Mammary microvascular endothelial cell (primary cell): ENCODE results near the gene SH3BGR. TPM values are rescaled to one million over a fixed set of nuclear protein-coding genes. Genes with fewer than 3 reads are reported as not detected.

Experiments used
- total RNA-seq: library from RNA; depleted of rRNA; stranded (reverse); fragments of >200 nt; gene quantifications from 2 replicates; pipeline ENCODE4 v1.2.3, GENCODE V29; 2015

SH3BGR gene
- 0.39 and 4.7 TPM in 2 replicates for total RNA-seq

GRCh38 chr21:39451332-39452206 is at the start of gene SH3BGR:
SH3BGR (plus strand) TSS chr21:39451970; CDS start chr21:39452097, 127 bp downstream.

GRCh38 chr21:39445321-39446269 is 6.2 kb upstream of the SH3BGR start, which contains the start of gene LCA5L:
LCA5L (minus strand) TSS chr21:39445778; CDS start chr21:39428493, 17,285 bp downstream.

Other genes starting within 250 kb of the SH3BGR start
- 13.3 and 13.8 TPM in 2 replicates for gene BRWD1, start 138.3 kb upstream of the SH3BGR start, total RNA-seq
- gene HMGN1, start 102.9 kb upstream of the SH3BGR start, total RNA-seq, result 237 and 259 TPM in 2 replicates
- gene LCA5L, start 6.2 kb upstream of the SH3BGR start, total RNA-seq, result 0.07 and 0.74 TPM in 2 replicates
- not detected in 2 replicates for gene B3GALT5, start 161.0 kb downstream of the SH3BGR start, total RNA-seq